HepG2 (cell line): Measurements from ENCODE around the gene GABRR2. TPM values are rescaled to one million over a fixed set of nuclear protein-coding genes. Genes with fewer than 3 reads are reported as not detected.

Experiments used
- ATAC-seq: fragments of 200-7000 bp; cut with Tn5 transposase; 3 replicates; pipeline ENCODE4 v1.9.1; 2020; ENCODE audit warnings: mild to moderate bottlenecking, moderate library complexity
- BruUV-seq: library from RNA; stranded (reverse); fragments of 400-500 nt; replicated peaks from 2 replicates; lab custom pipeline; 2021; lab: Mats Ljungman, UMichigan
- CTCF ChIA-PET: fragments of 300-600 bp; formaldehyde crosslinking; extraction: SDS; loops from one replicate; lab custom pipeline; 2021; ENCODE audit warnings: low total read pairs, inconsistent platforms, low intra/inter-chr PET ratio; lab: Yijun Ruan, JAX
- POLR2A ChIA-PET: fragments of 350-600 bp; sonication (Branson Sonifier 250); formaldehyde crosslinking; loops from one replicate; lab custom pipeline; 2020; ENCODE audit warnings: antibody characterized with exemption, inconsistent platforms; lab: Yijun Ruan, JAX
- DNase-seq: peaks from one replicate; pipeline ENCODE4 v3.0.0-alpha.2; 2015; ENCODE audit warnings: low spot score
- FAIRE-seq: peaks from 3 replicates; lab custom pipeline; 2011; peaks lifted over from hg19 to GRCh38; lab: Jason Lieb, UNC
- H2AFZ ChIP-seq: one replicate; pipeline ENCODE4 v1.6.1; 2011; ENCODE audit warnings: low read length, inconsistent platforms
- H3K27ac ChIP-seq: fragments of 300-600 bp; 3 replicates; pipeline ENCODE4 v1.8.0; 2011; ENCODE audit warnings: mixed run types, mild to moderate bottlenecking, mixed read lengths, low read length, inconsistent platforms; ENCODE audit not compliant: insufficient read depth; ENCODE audit errors: extremely low read length
- H3K27me3 ChIP-seq, 2 experiments: fragments of 200-600 bp in 1 of 2; 2 replicates in 1 of 2; 3 replicates in 1 of 2; pipeline versions ENCODE4 v1.6.0 to v1.8.0; 2011; ENCODE audit warnings: low read length in 2 of 2, mild to moderate bottlenecking in 2 of 2, moderate library complexity in 2 of 2, inconsistent platforms in 1 of 2; ENCODE audit not compliant: insufficient read depth in 2 of 2, control insufficient read depth in 1 of 2
- H3K36me3 ChIP-seq, 2 experiments: fragments of 200-600 bp in 1 of 2; replicated peaks in 1 of 2; 2 replicates in 1 of 2; 3 replicates in 1 of 2; pipeline versions ENCODE4 v1.5.1 to v1.8.0; 2011; ENCODE audit warnings: low read length in 2 of 2, inconsistent platforms in 1 of 2; ENCODE audit not compliant: insufficient read depth in 2 of 2, control insufficient read depth in 1 of 2
- H3K4me1 ChIP-seq: 2 replicates; pipeline ENCODE4 v1.5.1; 2012; ENCODE audit warnings: low read length, inconsistent platforms; ENCODE audit not compliant: insufficient read depth
- H3K4me2 ChIP-seq: 2 replicates; pipeline ENCODE4 v1.6.0; 2011; ENCODE audit warnings: low read depth, low read length, inconsistent platforms
- H3K4me3 ChIP-seq, 3 experiments: fragments of 200-600 bp in 1 of 3; sonication (generic), shearing (Covaris generic) in 1 of 3; replicated peaks in 1 of 3; 2 replicates each; pipeline ENCODE4 v1.5.1; 2011 to 2016; ENCODE audit warnings: low read length in 3 of 3, inconsistent platforms in 2 of 3, low read depth in 2 of 3, mild to moderate bottlenecking in 2 of 3, control low read depth in 1 of 3, mixed read lengths in 1 of 3; ENCODE audit not compliant: insufficient read depth in 1 of 3
- H3K79me2 ChIP-seq: one replicate; pipeline ENCODE4 v1.6.1; 2011; ENCODE audit warnings: low read length, inconsistent platforms; ENCODE audit not compliant: insufficient read depth
- H3K9ac ChIP-seq: 2 replicates; pipeline ENCODE4 v1.6.0; 2011; ENCODE audit warnings: mild to moderate bottlenecking, low read depth, low read length, inconsistent platforms; ENCODE audit not compliant: insufficient read depth
- H3K9me3 ChIP-seq: 2 replicates; pipeline ENCODE4 v1.5.1; 2012; ENCODE audit warnings: mild to moderate bottlenecking, low read length
- H4K20me1 ChIP-seq: 2 replicates; pipeline ENCODE4 v1.6.0; 2011; ENCODE audit warnings: inconsistent platforms, mild to moderate bottlenecking, low read length, moderate library complexity; ENCODE audit not compliant: insufficient read depth
- BCL3 ChIP-seq: sonication (generic); formaldehyde crosslinking; IDR thresholded peaks from 2 replicates; pipeline ENCODE4 v1.5.1; 2020; ENCODE audit warnings: mild to moderate bottlenecking, missing genetic modification reagents, moderate library complexity
- CSRNP1 ChIP-seq: sonication (generic); formaldehyde crosslinking; IDR thresholded peaks from 2 replicates; pipeline ENCODE4 v1.8.1; 2023; ENCODE audit warnings: mild to moderate bottlenecking, missing genetic modification reagents
- GMEB2 ChIP-seq: IDR thresholded peaks from 2 replicates; pipeline ENCODE4 v1.6.1; 2016; ENCODE audit warnings: missing biosample characterization, missing genetic modification reagents, low read depth
- HOXA7 ChIP-seq: sonication (generic); formaldehyde crosslinking; IDR thresholded peaks from 2 replicates; pipeline ENCODE4 v1.8.1; 2022; ENCODE audit warnings: mild to moderate bottlenecking, missing genetic modification reagents, moderate library complexity
- SNAI1 ChIP-seq: sonication (generic); formaldehyde crosslinking; IDR thresholded peaks from 2 replicates; pipeline ENCODE4 v1.5.0; 2020; ENCODE audit warnings: mild to moderate bottlenecking, missing genetic modification reagents, borderline replicate concordance
- UBTF ChIP-seq: sonication (generic); formaldehyde crosslinking; IDR thresholded peaks from 2 replicates; pipeline ENCODE4 v1.4.0; 2020; ENCODE audit warnings: mild to moderate bottlenecking, missing genetic modification reagents
- ZBTB7A ChIP-seq: sonication (generic); formaldehyde crosslinking; IDR thresholded peaks from 2 replicates; pipeline ENCODE4 v1.8.0; 2022; ENCODE audit warnings: mild to moderate bottlenecking, missing genetic modification reagents
- ZC3H4 ChIP-seq: sonication (generic); formaldehyde crosslinking; IDR thresholded peaks from 2 replicates; pipeline ENCODE4 v1.4.0; 2020; ENCODE audit warnings: missing genetic modification reagents, borderline replicate concordance
- ZNF281 ChIP-seq: sonication (generic); formaldehyde crosslinking; IDR thresholded peaks from 2 replicates; pipeline ENCODE4 v1.4.0; 2020; ENCODE audit warnings: missing genetic modification reagents, borderline replicate concordance
- WGBS: methylation state at CpG from one replicate; pipeline ENCODE4 v1.1.6; 2017; ENCODE audit warnings: low lambda C conversion rate; 5-methylcytosine and 5-hydroxymethylcytosine counted together
- in situ Hi-C: cut with HindIII; loops from 2 replicates; pipeline ENCODE4 v1.10.0; 2017; ENCODE audit warnings: low pct_unique_long_range_greater_than_20kb; ENCODE audit not compliant: extremely low pct_ligation_motif_present
- intact Hi-C: fragments of 100-400 bp; cut with micrococcal nuclease; formaldehyde crosslinking; loops from one replicate; pipeline ENCODE4 v1.10.0; 2022; ENCODE audit not compliant: unreplicated experiment
- polyA plus RNA-seq, 8 experiments: library from polyadenylated mRNA; depleted of rRNA in 3 of 8; stranded (reverse) in 7 of 8; unstranded in 1 of 8; fragments of >200 nt; fragmentation: Illumina TruSeq in 4 of 8; extraction: Trizol in 4 of 8; gene quantifications; 2 replicates each; pipeline versions ENCODE4 v1.2.1 to v1.2.3, GENCODE V29; 2011 to 2016; ENCODE audit warnings: low read depth in 4 of 8, missing spikeins in 1 of 8, mixed read lengths in 1 of 8; ENCODE audit not compliant: insufficient read depth in 1 of 8
- total RNA-seq, 5 experiments: library from RNA; depleted of rRNA; stranded (reverse); fragments of >200 nt; fragmentation: Illumina TruSeq; extraction: Trizol; gene quantifications; 2 replicates each; pipeline ENCODE4 v1.2.3, GENCODE V29; 2016; ENCODE audit warnings: low read depth in 1 of 5

GABRR2 gene
- total and polyA plus RNA-seq, 2 of the 13 experiments (the other 11 are each of a cell fraction or from before 2014, with no cell fraction given) = 0.13 TPM; not detected in 1

GRCh38 chr6:89252907-89253306 lies 62.2 kb downstream of the GABRR2 start:
- FAIRE-seq (no peak), ATAC-seq (no peak), DNase-seq (no peak)
- 2% methylated on average over 2 of the region's 2 CpGs for WGBS
- in situ Hi-C loops (no loop called here), intact Hi-C loops (no loop called here)
- no peaks in the 10 kb centered on the region for H3K9me3 ChIP-seq
- no peaks in the 10 kb centered on the region for H4K20me1 ChIP-seq
- H3K27me3 ChIP-seq = peaks cover 0 to 10% of the 10 kb centered on the region in 2 experiments; a peak in 1 of 5 replicates
- TF ChIP-seq SNAI1 (CRISPR knock-in tag) (no peak), UBTF (no peak), ZNF281 (CRISPR knock-in tag) (no peak), CSRNP1 (CRISPR knock-in tag) (no peak), BCL3 (CRISPR knock-in tag) (no peak), HOXA7 (no peak), ZBTB7A (CRISPR knock-in tag) (no peak), GMEB2 (CRISPR knock-in tag) (no peak), ZC3H4 (CRISPR knock-in tag) (no peak)
- H3K4me2 ChIP-seq = no peak overlapping the region
- no peaks in the 10 kb centered on the region for H3K79me2 ChIP-seq
- no peak overlapping the region for H3K9ac ChIP-seq
- no peak overlapping the region for H3K4me3 ChIP-seq
- H3K27ac ChIP-seq = no peak overlapping the region
- H3K36me3 ChIP-seq = no peaks in the 10 kb centered on the region
- POLR2A ChIA-PET = no interaction called here
- CTCF ChIA-PET = no interaction called here
- no peak overlapping the region for H2AFZ ChIP-seq
- no TSS peak for BruUV-seq
- no peaks in the 10 kb centered on the region for H3K4me1 ChIP-seq
